Sigmoid colon (tissue), 4 donors: ENCODE results near the gene SGPP1.

Source experiments
- CTCF ChIP-seq, 4 experiments: fragments of 450-650 bp in 3 of 4; fragments of 200-600 bp in 1 of 4; IDR thresholded peaks; one replicate each; pipeline ENCODE4 v1.5.1; 2016 to 2019; ENCODE audit warnings: antibody characterized with exemption in 4 of 4, mild to moderate bottlenecking in 3 of 4, moderate library complexity in 2 of 4
- POLR2AphosphoS5 ChIP-seq, 4 donors: sonication (generic); formaldehyde crosslinking; IDR thresholded peaks; one replicate each; pipeline ENCODE4 v1.6.1; 2017; ENCODE audit warnings: antibody characterized with exemption in 4 of 4

- TF ChIP-seq POLR2AphosphoS5 (IDR thresholded peaks at IDR 0.05) (no peak), CTCF (IDR thresholded peaks at IDR 0.05) (no peak)
These were observed 53.9 kb downstream of the SGPP1 start for GRCh38 chr14:63673886-63674497.
